WI38 (cell line): ENCODE results near the gene MYL4.
"Not testable (repeated sequence)": the region's sequence is repeated elsewhere in the genome, so short reads cannot be mapped to it uniquely, and the experiment has no call there.

ENCODE experiments used
- H3K4me3 ChIP-seq: 2 replicates; pipeline ENCODE4 v1.5.1; 2011; ENCODE audit warnings: low read depth, mild to moderate bottlenecking, control low read depth, low read length
- CTCF ChIP-seq: IDR thresholded peaks from 2 replicates; pipeline ENCODE4 v1.5.1; 2012; ENCODE audit warnings: low read depth, mild to moderate bottlenecking, control low read depth, low read length

The MYL4 gene

DNA sequence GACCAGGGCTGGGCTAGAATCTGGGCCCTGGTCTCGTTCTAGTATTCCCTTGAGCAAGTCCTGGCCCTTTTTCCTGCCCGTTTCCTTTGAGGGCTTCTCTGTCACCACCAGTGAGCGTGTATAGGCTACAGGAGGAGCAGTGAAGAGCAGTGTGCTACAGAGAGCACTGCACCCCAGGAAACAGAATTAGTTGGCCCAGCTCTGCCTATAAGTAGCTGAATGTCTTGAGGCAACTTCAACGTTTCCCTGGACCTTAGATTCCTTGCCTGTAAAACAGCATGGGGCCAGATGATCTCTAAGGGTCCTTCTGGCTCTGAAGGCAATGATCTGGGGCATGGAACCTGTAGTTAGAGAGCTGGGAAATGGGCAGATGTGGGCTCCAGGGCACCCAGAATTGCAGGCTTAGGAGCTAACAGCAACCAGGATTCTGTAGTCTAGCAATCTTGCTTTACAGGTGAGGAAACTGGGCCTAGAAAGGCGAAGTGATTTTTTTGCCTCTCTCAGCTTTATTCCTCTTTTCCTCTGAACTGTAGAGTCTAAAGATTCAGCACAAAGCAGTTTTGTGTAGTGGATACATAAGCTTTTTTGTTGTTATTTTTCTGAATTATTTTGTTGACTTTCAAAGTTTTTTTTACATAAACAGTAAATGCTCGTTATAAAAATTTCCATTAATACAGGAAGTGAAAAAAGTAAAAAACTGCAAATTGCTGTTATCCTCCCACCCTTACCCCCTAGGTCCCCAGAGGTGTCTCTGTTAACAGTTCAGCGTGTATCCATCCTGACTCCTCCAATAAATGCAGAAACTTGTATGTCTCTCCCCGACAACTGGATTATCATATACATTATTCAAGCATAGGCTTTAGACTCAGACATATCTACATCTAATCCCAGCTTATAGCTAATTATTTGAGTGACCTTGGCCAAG lies 1.7 kb upstream of the MYL4 start:
- TF ChIP-seq CTCF: no peak
- no peak overlapping the region for H3K4me3 ChIP-seq

- no peak overlapping the region for H3K4me3 ChIP-seq
Observed at GRCh38 chr17:47209499-47209898, 351 bp downstream of the MYL4 start.

DNA sequence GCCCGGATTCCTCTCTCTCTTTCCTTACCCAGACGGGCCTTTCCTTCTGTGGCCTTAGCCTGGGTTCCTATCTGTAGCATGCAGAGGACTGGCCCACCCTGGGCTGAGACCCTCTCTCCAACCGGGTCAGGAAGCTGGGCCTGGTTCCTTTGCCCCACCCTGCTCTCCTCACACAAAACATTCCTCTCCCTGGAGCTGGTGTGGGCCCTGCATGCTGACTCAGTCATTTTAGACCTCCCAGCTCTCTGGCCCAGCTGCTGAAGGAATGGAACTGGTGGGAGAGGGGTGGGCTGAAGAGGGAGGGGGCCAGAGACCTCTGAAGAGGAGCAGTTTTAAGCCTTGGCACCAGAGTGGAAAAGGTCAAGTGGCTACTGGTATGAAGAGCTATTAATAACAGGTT lies 957 bp downstream of the MYL4 start:
- no peak for TF ChIP-seq CTCF
- no peak overlapping the region for H3K4me3 ChIP-seq

More at GRCh38 chr17:47209499-47209898, 351 bp downstream of the MYL4 start:
- no peak for TF ChIP-seq CTCF

GRCh38 chr17:47210779-47211178 lies 1.6 kb downstream of the MYL4 start:
- no peak for TF ChIP-seq CTCF
- no peak overlapping the region for H3K4me3 ChIP-seq

- TF ChIP-seq CTCF: no peak
- no peak overlapping the region for H3K4me3 ChIP-seq
Observed at GRCh38 chr17:47212458-47212857, 3.3 kb downstream of the MYL4 start.

GRCh38 chr17:47213540-47213939 lies 4.4 kb downstream of the MYL4 start:
- H3K4me3 ChIP-seq: no peak overlapping the region
- no peak for TF ChIP-seq CTCF

DNA sequence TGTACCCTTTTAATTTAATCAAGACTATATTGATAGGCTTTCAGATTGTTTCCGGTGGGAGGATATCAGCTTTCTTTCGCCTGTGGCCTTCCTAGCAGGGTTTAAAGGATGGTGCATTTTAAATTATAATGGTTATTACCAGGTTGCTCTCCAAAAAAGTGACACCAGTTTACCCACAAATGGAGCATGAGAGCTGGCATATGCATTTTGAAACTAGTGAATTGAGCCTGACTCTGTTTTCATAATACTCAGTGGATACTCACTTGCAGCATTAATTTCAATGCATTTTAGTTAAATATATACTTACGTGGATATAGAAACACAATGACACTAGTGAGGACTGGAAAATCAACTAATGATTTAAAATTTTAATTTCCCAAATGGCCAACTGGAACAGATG lies 5.8 kb downstream of the MYL4 start:
- TF ChIP-seq CTCF: no peak
- H3K4me3 ChIP-seq: no peak overlapping the region

- H3K4me3 ChIP-seq: not testable (repeated sequence)
Observed at GRCh38 chr17:47216821-47217220, 7.7 kb downstream of the MYL4 start.

GRCh38 chr17:47217279-47217678 lies 8.1 kb downstream of the MYL4 start:
- H3K4me3 ChIP-seq: not testable (repeated sequence)
